NCI-H510A treated with DMSO at 0.1 percent for 48 hours (cell line): ENCODE results near the gene ZFPM1.

ENCODE experiments used
- DNase-seq: peaks from one replicate; lab custom pipeline; 2025; lab: John Stamatoyannopoulos, UW

The ZFPM1 gene

DNA sequence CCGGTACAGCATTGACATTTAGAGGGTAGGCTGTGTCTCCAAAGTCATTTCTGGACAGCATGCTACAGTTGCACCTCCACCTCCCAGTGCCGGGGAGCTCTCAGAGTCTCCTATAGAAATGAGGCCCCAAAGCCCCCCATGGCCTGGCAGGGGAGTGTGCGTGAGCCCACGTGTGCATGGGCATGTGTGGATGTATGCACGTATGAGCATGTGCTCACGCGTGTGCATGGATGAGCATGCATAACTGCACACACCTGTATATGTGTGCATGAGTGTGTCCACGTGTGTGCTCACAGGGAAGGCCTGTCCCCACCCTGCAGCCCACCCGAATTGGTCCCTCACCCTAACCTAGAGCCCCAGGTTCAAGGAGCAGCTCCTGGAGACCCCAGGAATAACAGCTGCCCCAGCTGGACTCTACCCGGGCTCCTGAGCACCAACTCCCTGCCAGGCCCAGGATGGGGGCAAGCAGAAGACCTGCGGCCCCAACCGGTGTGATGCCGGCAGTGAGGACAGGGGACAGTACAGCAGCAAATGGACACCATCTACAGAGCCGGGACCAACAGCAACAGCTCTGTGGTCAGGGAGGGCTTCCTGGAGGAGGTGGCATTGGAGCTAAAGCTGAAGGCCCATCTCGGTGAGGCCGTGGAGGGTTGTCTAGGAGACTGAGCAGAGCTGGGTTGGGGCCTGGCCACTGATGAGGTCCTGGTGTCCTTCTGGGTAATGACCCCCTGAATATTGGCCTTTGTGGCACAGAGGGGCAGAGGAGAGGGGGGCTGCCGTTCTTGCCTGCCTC, 35.2 kb upstream of the ZFPM1 start:
- no peak for DNase-seq

DNA sequence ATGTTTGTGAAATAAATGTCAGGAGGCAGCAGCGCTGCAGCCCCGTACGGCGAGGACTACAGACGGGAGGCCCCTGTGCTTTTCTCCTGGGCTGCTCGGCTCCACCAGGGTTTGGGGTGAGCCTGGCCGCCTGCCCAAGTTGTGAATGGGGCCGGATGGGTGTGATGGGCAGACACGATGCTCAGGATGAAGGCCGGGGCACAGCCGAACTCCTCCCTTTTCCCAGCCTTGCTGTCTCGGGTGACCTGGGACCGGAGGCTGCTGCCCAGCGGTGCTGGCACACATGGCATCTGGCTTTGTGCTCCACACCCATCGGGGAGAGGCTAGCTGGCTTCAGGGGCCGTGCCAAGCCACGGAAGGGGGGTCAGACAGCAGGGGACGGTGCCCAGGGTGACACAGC, 34.2 kb upstream of the ZFPM1 start:
- no peak for DNase-seq

DNA sequence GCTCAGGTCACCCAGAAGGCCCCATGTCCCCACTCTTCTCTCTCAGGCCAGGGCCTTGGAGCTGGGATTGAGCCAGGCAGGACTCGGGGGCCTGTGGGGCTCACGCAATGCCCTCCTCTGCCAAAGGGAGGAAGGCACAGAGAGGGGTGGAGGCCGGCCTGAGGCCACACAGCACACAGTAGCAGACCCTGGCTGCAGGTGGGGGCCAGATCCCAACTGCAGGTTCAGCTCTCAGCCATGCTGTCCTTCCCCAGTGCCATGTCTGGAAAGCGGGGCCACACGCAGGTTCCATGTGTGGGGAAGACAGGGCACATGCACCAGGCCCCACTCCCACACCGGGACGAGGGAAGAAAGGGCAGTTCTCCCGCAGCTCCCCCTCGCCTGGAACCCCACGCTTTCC, 33.3 kb upstream of the ZFPM1 start:
- DNase-seq, result no peak

DNA sequence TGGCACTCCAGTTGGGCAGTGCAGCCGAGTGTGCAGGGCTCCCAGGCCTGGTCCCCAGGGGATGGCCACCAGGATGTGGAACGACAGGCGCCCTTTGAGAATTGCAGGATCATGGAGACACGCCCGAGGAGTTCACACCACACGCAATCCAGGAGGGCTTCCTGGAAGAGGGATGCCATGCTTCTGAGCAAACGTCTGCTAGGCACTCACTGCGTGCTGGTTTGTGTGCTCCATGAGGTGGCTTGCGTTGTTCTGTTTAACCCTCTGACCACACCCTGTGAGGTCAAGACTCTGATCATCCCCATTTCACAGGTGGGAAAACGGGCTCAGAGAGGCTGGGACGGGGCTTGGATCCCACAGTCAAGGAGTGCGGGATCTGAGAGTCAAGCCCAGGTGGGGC, 32.6 kb upstream of the ZFPM1 start:
- no peak for DNase-seq

DNA sequence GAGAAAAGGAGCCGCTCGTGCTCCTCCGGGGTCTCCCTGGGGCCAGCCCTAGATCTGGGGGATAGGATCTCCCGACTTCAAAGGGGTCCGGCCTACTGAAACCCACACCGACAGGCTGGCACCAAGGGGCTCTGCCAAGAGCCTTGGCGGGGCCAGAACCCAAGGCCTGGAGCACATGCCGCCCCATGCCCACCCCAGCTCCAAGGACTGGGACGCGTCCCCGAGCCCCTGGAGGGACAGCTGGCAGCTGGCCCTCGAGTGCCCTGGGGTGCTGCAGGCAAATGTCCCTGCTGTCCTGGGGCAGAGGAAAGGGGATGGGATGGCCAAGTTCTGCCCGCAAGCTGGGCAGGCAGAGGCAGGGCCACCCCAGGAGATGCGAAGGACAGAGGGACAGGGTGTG, 31.8 kb upstream of the ZFPM1 start:
- DNase-seq, result no peak

DNA sequence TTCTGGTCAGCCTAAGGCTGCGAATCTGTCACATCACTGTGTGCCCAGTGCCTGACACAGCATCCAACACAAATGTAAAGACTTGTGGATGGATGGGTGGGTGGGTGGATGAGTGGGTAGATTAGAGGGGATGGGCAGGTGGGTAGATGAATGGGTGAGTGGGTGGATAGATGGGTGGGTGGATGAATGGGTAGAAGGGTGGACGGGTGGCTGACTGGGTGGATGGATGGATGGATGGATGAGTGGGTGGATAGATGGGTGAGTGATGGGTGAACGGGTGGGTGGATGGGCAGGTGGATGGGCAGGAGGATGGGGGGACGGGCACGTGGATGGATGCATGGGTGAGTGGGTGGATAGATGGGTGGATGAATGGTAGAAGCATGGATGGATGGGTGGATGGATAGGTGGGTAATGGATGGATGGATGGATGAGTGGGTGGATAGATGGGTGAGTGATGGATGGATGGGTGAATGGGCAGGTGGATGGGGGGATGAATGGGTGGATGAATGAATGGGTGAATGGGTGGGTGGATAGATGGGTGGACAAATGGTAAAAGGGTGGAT, 31.1 kb upstream of the ZFPM1 start:
- no peak for DNase-seq

DNA sequence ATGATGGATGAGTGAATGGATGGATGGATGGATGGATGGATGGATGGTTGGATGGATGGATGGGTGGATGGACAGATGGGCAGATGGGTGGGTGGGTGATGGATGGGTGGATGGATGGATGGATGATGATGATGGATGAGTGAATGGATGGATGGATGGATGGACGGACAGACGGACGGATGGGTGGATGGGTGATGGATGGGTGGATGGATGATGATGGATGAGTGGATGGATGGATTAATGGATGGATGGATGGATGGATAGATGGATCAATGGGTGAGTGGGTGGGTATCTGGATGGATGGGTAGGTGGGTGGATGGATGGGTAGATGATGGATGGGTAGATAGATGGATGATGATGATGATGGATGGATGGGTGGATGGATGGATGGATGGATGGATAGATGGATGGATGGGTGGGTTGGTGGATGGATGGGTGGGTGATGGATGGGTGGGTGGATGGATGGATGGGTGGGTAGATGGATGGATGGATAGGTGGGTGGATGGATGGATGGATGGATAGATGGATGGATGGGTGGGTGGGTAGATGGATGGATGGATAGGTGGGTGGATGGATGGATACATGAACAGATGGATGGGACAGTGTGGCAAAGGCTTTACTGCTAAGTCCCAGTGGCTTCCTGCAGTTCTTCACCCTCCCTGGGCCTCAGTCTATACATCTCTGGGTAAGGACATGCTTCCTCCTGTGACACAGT, 30.2 kb upstream of the ZFPM1 start:
- DNase-seq, result no peak

DNA sequence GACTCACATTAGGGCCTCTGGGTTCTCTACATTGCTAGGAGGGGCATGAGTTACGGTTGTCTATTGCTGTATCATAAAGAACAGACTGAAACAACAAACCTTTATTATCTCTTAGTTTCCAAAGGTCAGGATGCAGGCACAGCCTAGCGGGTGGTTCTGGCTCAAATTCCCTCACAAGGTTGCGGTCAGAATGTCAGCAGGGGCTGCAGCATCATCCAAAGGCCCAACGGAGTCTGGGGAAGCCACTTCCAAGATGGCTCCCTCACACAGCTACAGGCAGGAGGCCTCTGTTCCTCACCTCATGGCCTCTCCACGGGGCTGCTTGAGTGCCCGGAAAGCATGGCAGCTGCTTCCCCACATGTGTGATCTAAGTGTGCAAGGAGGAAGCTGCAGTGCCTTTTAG, 29.6 kb upstream of the ZFPM1 start:
- no peak for DNase-seq

DNA sequence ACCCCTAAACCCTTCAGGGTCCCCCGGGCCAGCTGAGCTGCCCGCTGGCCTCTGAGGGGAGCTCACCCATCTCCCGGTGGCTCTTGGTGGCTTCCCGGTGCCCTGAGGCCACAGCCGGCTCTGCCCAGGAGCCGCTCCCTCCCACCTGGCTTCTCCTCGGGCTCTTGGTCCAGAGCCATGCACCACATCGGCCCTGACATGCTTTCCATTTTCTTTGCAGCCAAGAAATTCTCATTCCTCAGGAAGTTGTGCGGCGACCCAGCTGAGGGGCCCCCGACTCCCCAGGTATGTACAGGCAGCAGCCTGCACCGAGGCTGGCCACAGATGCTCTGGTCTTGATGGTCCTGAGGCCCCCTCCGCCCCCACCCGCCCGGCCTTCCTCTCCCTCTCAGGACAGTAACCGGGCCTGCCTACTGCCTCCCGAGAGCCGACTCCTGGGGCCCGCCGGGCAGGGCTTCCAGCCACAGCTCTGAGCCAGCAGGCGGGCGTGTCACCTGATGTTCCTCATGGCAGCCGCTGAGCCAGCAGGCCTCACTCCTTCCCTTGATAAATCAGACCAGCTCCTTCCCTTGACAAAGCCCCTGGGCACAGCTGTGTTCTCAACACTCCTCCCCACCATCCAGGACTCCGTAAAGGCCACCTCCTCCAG, 28.4 kb upstream of the ZFPM1 start:
- no peak for DNase-seq

DNA sequence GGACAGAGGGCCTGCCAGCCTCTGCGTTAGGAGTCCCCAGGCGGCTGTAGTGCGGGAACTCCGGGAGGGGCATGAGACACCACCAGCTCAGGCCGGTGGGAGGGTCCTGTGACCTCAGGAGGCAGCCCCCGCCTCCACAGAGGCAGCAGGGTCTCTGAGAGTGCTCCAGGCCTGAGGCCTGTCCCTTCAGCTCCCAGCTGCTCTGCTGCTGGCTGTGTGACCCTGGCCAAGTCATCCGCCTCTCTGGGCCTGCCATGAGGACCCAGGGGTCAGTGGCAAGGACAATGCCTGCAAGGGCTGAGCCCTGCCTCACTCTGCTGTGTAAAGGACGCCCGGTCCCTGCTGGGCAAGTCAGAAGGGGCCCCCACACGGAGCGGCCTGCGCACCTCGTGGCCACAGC, 27.1 kb upstream of the ZFPM1 start:
- no peak for DNase-seq

DNA sequence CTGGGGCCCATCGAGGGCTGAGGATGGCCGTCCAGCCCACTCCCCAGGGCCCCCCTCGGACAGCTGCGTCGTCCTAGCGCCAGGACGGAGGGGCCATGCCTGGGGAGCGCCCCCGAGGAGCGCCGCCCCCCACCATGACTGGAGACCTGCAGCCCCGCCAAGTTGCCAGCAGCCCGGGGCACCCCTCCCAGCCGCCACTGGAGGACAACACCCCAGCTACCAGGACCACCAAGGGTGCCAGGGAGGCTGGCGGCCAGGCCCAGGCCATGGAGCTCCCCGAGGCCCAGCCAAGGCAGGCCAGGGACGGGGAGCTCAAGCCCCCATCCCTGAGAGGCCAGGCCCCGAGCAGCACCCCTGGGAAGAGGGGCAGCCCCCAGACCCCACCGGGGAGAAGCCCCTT, 25.7 kb upstream of the ZFPM1 start:
- no peak for DNase-seq

DNA sequence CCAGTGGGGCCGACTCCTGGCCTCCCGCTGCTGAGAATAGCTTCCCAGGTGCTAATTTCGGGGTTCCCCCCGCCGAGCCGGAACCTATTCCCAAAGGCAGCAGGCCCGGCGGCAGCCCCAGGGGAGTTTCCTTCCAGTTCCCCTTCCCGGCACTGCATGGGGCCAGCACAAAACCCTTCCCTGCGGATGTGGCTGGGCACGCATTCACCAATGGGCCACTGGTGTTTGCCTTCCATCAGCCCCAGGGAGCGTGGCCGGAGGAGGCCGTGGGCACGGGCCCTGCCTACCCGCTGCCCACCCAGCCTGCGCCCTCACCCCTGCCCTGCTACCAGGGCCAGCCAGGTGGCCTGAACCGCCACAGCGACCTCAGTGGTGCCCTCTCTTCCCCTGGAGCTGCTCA, 24.9 kb upstream of the ZFPM1 start:
- DNase-seq, result no peak

DNA sequence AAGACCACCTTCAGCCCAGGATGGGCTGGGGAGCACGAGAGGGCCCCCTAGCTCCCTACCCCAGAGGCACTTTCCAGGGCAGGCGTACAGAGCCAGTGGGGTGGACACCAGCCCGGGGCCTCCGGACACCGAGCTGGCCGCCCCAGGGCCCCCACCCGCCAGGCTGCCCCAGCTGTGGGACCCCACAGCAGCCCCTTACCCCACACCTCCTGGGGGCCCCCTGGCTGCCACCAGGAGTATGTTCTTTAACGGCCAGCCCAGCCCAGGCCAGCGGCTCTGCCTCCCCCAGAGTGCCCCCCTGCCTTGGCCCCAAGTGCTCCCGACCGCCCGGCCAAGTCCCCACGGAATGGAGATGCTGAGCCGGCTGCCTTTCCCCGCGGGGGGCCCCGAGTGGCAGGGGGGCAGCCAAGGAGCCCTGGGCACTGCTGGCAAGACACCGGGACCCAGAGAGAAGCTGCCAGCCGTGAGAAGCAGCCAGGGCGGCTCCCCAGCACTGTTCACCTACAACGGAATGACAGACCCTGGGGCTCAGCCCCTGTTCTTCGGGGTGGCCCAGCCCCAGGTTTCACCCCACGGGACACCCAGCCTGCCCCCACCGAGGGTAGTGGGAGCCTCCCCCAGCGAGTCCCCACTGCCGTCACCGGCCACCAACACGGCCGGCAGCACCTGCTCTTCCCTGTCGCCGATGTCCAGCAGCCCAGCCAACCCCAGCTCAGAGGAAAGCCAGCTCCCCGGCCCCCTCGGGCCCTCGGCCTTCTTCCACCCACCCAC, 24.3 kb upstream of the ZFPM1 start:
- no peak for DNase-seq

DNA sequence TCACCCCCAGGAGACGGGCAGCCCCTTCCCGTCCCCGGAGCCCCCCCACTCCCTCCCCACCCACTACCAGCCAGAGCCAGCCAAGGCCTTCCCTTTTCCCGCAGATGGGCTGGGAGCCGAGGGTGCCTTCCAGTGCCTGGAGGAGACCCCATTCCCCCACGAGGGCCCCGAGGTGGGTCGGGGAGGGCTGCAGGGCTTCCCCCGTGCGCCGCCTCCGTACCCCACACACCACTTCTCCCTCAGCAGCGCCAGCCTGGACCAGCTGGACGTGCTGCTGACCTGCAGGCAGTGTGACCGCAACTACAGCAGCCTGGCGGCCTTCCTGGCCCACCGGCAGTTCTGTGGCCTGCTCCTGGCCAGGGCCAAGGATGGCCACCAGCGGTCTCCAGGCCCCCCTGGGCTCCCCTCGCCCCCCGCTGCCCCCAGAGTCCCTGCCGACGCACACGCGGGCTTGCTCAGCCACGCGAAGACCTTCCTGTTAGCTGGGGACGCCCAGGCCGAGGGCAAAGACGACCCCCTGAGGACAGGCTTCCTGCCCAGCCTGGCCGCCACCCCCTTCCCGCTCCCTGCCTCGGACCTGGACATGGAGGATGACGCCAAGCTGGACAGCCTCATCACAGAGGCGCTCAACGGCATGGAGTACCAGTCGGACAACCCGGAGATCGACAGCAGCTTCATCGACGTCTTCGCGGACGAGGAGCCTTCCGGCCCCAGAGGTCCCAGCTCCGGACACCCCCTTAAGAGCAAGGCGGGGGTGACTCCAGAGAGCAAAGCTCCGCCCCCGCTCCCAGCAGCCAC, 23.5 kb upstream of the ZFPM1 start:
- no peak for DNase-seq

DNA sequence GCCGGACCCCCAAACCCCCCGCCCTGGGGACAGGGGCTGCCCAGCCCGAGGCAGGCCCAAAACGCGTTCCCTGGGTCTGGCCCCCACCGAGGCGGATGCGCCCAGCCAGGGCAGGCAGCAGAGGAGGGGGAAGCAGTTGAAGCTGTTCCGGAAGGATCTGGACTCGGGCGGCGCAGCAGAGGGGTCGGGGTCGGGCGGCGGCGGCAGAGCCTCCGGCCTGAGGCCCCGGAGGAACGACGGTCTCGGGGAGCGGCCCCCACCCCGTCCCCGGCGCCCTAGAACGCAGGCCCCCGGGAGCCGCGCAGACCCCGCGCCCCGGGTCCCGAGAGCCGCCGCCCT, 22.9 kb upstream of the ZFPM1 start:
- DNase-seq, result no peak

DNA sequence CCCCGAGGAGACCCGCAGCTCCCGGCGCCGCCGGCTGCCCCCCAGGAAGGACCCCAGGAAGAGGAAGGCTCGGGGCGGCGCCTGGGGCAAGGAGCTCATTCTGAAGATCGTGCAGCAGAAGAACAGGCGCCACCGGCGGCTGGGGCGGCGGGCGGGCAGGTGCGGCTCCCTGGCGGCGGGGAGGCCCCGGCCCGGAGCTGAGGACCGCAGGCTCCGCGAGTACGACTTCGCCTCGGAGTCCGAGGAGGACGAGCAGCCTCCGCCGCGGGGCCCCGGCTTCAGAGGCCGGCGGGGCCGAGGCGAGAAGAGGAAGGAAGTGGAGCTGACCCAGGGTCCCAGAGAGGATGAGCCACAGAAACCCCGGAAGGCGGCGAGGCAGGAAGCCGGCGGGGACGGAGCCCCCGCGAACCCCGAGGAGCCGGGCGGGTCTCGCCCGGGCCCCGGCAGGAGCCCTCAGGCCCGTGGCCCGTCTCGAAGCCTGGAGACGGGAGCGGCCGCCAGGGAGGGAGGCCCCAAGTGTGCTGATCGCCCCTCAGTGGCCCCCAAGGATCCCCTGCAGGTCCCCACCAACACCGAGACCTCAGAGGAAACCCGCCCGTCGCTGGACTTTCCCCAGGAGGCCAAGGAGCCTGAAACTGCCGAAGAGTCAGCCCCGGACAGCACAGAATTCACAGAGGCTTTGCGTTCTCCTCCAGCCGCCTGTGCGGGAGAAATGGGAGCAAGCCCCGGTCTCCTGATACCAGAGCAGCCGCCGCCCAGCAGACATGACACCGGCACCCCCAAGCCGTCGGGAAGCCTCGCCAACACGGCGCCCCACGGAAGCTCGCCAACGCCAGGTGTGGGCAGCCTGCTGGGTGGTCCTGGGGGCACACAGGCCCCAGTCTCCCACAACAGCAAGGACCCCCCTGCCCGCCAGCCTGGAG, 22.3 kb upstream of the ZFPM1 start:
- DNase-seq, result no peak

DNA sequence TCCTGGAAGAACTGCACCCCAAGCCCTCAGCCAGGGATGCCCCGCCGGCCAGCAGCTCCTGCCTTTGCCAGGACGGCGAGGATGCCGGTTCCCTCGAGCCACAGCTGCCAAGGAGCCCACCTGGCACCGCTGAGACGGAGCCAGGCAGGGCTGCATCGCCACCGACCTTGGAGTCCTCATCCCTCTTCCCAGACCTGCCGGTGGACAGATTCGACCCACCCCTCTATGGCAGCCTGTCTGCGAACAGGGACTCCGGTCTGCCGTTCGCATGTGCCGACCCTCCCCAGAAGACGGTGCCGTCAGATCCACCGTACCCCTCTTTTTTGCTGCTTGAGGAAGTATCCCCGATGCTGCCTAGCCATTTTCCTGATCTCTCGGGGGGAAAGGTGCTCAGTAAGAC, 21.4 kb upstream of the ZFPM1 start:
- DNase-seq, result no peak

DNA sequence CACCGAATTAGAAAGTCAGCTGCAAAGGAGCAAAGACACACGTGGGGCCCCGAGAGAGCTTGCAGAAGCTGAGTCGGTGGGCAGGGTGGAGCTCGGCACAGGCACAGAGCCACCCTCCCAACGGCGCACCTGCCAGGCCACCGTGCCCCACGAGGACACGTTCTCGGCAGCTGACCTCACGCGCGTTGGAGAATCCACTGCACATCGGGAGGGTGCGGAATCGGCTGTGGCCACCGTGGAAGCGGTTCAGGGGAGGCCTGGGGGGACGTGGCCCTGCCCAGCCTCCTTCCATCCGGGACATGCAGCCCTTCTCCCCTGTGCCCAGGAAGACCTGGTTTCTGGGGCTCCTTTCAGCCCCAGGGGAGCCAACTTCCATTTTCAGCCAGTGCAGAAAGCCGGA, 20.9 kb upstream of the ZFPM1 start:
- no peak for DNase-seq

DNA sequence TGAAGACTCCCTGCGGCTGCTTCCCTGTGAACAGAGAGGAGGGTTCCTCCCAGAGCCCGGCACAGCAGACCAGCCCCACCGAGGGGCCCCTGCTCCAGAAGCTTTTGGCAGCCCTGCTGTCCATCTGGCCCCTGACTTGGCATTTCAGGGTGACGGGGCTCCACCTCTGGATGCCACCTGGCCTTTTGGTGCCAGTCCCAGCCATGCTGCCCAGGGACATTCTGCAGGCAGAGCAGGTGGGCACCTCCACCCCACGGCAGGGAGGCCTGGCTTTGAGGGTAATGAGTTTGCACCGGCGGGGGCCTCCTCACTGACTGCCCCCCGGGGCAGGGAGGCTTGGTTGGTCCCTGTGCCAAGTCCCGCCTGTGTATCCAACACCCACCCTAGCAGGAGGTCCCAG, 20.3 kb upstream of the ZFPM1 start:
- DNase-seq, result no peak

DNA sequence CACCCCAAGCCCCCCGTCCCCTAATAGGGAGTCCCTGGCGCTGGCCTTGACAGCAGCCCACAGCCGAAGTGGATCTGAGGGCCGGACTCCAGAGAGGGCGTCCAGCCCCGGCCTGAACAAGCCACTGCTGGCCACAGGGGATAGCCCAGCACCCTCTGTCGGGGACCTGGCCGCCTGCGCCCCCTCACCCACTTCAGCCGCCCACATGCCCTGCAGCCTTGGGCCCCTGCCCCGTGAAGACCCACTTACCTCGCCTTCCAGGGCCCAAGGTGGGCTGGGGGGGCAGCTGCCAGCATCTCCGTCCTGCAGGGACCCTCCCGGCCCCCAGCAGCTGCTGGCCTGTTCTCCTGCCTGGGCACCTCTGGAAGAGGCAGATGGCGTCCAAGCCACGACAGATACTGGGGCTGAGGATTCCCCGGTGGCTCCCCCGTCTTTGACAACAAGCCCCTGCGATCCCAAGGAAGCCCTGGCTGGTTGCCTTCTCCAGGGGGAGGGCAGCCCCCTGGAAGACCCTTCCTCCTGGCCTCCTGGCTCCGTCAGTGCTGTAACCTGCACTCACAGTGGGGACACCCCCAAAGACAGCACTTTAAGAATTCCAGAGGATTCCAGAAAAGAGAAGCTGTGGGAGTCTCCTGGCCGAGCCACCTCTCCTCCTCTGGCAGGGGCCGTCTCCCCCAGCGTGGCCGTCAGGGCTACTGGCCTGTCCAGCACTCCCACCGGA, 19.3 kb upstream of the ZFPM1 start:
- no peak for DNase-seq
